NCI-H187 treated with DMSO at 0.1 percent for 48 hours (cell line): ENCODE data around the gene CPT1C.

Experiments used
- DNase-seq: peaks from one replicate; lab custom pipeline; 2025; lab: John Stamatoyannopoulos, UW

The CPT1C gene

GRCh38 chr19:49690656-49691242 lies at the start of gene CPT1C:
Gene CPT1C, plus strand, starts transcription at chr19:49691116. Its CDS starts 1,137 bp downstream, at chr19:49692253.
- DNase-seq = peak; percentile 97

GRCh38 chr19:49641688-49642491 lies 49.0 kb upstream of the CPT1C start, which contains the start of gene SCAF1:
Gene SCAF1, plus strand, starts transcription at chr19:49642209. Its CDS starts 2,818 bp downstream, at chr19:49645027.
- peak; percentile 94 for DNase-seq

- no peak for DNase-seq
Measured at GRCh38 chr19:49642492-49643035, 48.4 kb upstream of the CPT1C start.

- no peak for DNase-seq
Measured at GRCh38 chr19:49643466-49643865, 47.5 kb upstream of the CPT1C start.

- no peak for DNase-seq
Measured at GRCh38 chr19:49645592-49645991, 45.3 kb upstream of the CPT1C start.

GRCh38 chr19:49645995-49646394 lies 44.9 kb upstream of the CPT1C start:
- DNase-seq = no peak

GRCh38 chr19:49646586-49646985 lies 44.3 kb upstream of the CPT1C start:
- no peak for DNase-seq

- no peak for DNase-seq
Measured at GRCh38 chr19:49651029-49651819, 39.7 kb upstream of the CPT1C start.

- no peak for DNase-seq
Measured at GRCh38 chr19:49651820-49652550, 38.9 kb upstream of the CPT1C start.

GRCh38 chr19:49652551-49653465 lies 38.1 kb upstream of the CPT1C start:
- DNase-seq = no peak

- DNase-seq = no peak
Measured at GRCh38 chr19:49653466-49653806, 37.5 kb upstream of the CPT1C start.

- DNase-seq = no peak
Measured at GRCh38 chr19:49654581-49654980, 36.3 kb upstream of the CPT1C start.

GRCh38 chr19:49655570-49656455 lies 35.1 kb upstream of the CPT1C start:
- no peak for DNase-seq

- no peak for DNase-seq
Measured at GRCh38 chr19:49656456-49657109, 34.3 kb upstream of the CPT1C start.

- no peak for DNase-seq
Measured at GRCh38 chr19:49657493-49658138, 33.3 kb upstream of the CPT1C start.

- DNase-seq = no peak
Measured at GRCh38 chr19:49658139-49658517, 32.8 kb upstream of the CPT1C start.

- DNase-seq = no peak
Measured at GRCh38 chr19:49658566-49659442, 32.1 kb upstream of the CPT1C start.
